Activated CD4-positive, alpha-beta T cell treated with anti-CD3 and anti-CD28 coated beads for 36 hours (primary cell): ENCODE measurements around the gene GXYLT2. TPM values are rescaled to one million over a fixed set of nuclear protein-coding genes. Genes with fewer than 3 reads are reported as not detected.
A peak's percentile ranks its signal among the peaks of the same experiment; 100 is the strongest.

ENCODE experiments used
- ATAC-seq: fragments of 200-7000 bp; cut with Tn5 transposase; one replicate; pipeline ENCODE4 v1.10.0; 2021; ENCODE audit warnings: mild to moderate bottlenecking, moderate library complexity
- CTCF ChIA-PET: fragments of 350-600 bp; sonication (Branson Sonifier 250); formaldehyde crosslinking; loops from one replicate; lab custom pipeline; 2021; ENCODE audit warnings: antibody characterized with exemption; lab: Charles Lee
- POLR2A ChIA-PET: fragments of 350-600 bp; sonication (Branson Sonifier 250); formaldehyde crosslinking; loops from one replicate; lab custom pipeline; 2021; ENCODE audit warnings: antibody characterized with exemption, inconsistent platforms; lab: Charles Lee
- DNase-seq: peaks from one replicate; pipeline ENCODE4 v3.0.0-alpha.2; 2020
- H3K27ac Mint-ChIP-seq: one replicate; pipeline ENCODE4 v1.8.0; 2021; ENCODE audit warnings: mixed read lengths
- H3K27me3 Mint-ChIP-seq: one replicate; pipeline ENCODE4 v1.8.0; 2021; ENCODE audit warnings: mixed read lengths
- H3K36me3 Mint-ChIP-seq: one replicate; pipeline ENCODE4 v1.8.0; 2021; ENCODE audit warnings: low read depth, mixed read lengths
- H3K4me1 Mint-ChIP-seq: one replicate; pipeline ENCODE4 v1.8.0; 2021; ENCODE audit warnings: mixed read lengths
- H3K4me3 Mint-ChIP-seq: one replicate; pipeline ENCODE4 v1.8.0; 2021; ENCODE audit warnings: mild to moderate bottlenecking, moderate library complexity, mixed read lengths
- H3K9me3 Mint-ChIP-seq: one replicate; pipeline ENCODE4 v1.8.0; 2021; ENCODE audit warnings: low read depth, mixed read lengths
- intact Hi-C, 2 experiments: fragments of 100-400 bp; cut with DNase I in 1 of 2; cut with micrococcal nuclease in 1 of 2; formaldehyde crosslinking; loops; one replicate each; pipeline versions ENCODE4 v1.14.2 to v1.15.1; 2022 to 2024; cut with DNase I, micrococcal nuclease
- total RNA-seq, 2 experiments: library from RNA; stranded (reverse); gene quantifications; one replicate each; pipeline ENCODE4 v1.2.3, GENCODE V29; 2021

Gene GXYLT2
- total RNA-seq: under 1 TPM in 1 of 2 experiments, not detected in 1; 0.07 TPM

- DNase-seq: peak; percentile 62
- intact Hi-C loops: loop anchor here in 1 of 2 experiments (2.0 kb wide), 1 partner anchor 39 kb away; the partner anchor contains the start of gene SHQ1
- peak within 1 kb of the TSS; percentile 74 for H3K4me3 Mint-ChIP-seq
- peak; percentile 86 for ATAC-seq
- H3K27ac Mint-ChIP-seq: no peak within 1 kb of the TSS
- H3K4me1 Mint-ChIP-seq: peaks cover 7% of the 10 kb centered on the region
- POLR2A ChIA-PET: no interaction called here
- no peaks in the 10 kb centered on the region for H3K9me3 Mint-ChIP-seq
- H3K36me3 Mint-ChIP-seq: no peaks in the 10 kb centered on the region
- H3K27me3 Mint-ChIP-seq: peaks cover 73% of the 10 kb centered on the region
- CTCF ChIA-PET: interaction anchor here (0.6 to 2.5 kb wide), 5 partner anchors 10 to 1044 kb away, joined by 3 to 10 read pairs (median 4); no protein-coding TSS in a partner anchor
Observed at GRCh38 chr3:72887705-72888545, at the start of gene GXYLT2. TSS of gene GXYLT2 (plus strand) at chr3:72888046. CDS start at chr3:72888234, 188 bp downstream.

GRCh38 chr3:72839057-72839456 is 48.8 kb upstream of the GXYLT2 start:
- Mint-ChIP-seq H3K36me3 (peaks cover 46% of the 10 kb centered on the region), H3K4me1 (peaks cover 7% of the 10 kb centered on the region), H3K4me3 (no peak overlapping the region), H3K27ac (no peak overlapping the region), H3K27me3 (no peaks in the 10 kb centered on the region), H3K9me3 (no peaks in the 10 kb centered on the region)
- ChIA-PET CTCF (no interaction called here), POLR2A (no interaction called here)
- intact Hi-C loops: no loop called here
- ATAC-seq (no peak), DNase-seq (no peak)

- Mint-ChIP-seq H3K4me3 (no peak overlapping the region), H3K4me1 (peaks cover 52% of the 10 kb centered on the region), H3K27ac (peak overlapping the region; percentile 7), H3K36me3 (peaks cover 37% of the 10 kb centered on the region), H3K27me3 (peaks cover under 1% of the 10 kb centered on the region), H3K9me3 (no peaks in the 10 kb centered on the region)
- DNase-seq (peak; percentile 37), ATAC-seq (peak; percentile 28)
- ChIA-PET POLR2A (no interaction called here), CTCF (interaction anchor here (2.1 kb wide), 1 partner anchor 22 kb away, joined by 10 read pairs; no protein-coding TSS in a partner anchor)
- intact Hi-C loops: loop anchor here (1.0 to 10.0 kb wide), 3 partner anchors 210 to 1260 kb away; partner anchors contain the start of gene FOXP1 (in 1 of the 2)
Observed at GRCh38 chr3:72844436-72844993, 43.3 kb upstream of the GXYLT2 start.

GRCh38 chr3:72846166-72846565 is 41.7 kb upstream of the GXYLT2 start:
- ChIA-PET POLR2A (interaction anchor here (0.6 kb wide), 1 partner anchor 193 kb away, joined by 4 read pairs; no protein-coding TSS in a partner anchor), CTCF (interaction anchor here (0.6 to 0.9 kb wide), 3 partner anchors 24 to 972 kb away, joined by 3 read pairs; no protein-coding TSS in a partner anchor)
- H3K27me3 Mint-ChIP-seq: peaks cover 1% of the 10 kb centered on the region
- intact Hi-C loops: loop anchor here (10.0 kb wide), 2 partner anchors 209 to 1261 kb away; partner anchors contain the start of gene FOXP1 (in 1 of the 2)
- ATAC-seq (no peak), DNase-seq (no peak)
- H3K9me3 Mint-ChIP-seq: no peaks in the 10 kb centered on the region
- no peak overlapping the region for H3K27ac Mint-ChIP-seq
- peaks cover 54% of the 10 kb centered on the region for H3K4me1 Mint-ChIP-seq
- peaks cover 31% of the 10 kb centered on the region for H3K36me3 Mint-ChIP-seq
- H3K4me3 Mint-ChIP-seq: peak overlapping the region; percentile 99

GRCh38 chr3:72847282-72847681 is 40.6 kb upstream of the GXYLT2 start:
- intact Hi-C loops: loop anchor here (10.0 kb wide), 2 partner anchors 208 to 1262 kb away; partner anchors contain the start of gene FOXP1 (in 1 of the 2)
- H3K4me3 Mint-ChIP-seq: peak overlapping the region; percentile 99
- H3K27me3 Mint-ChIP-seq: peaks cover 1% of the 10 kb centered on the region
- ChIA-PET POLR2A (interaction anchor here (1.1 kb wide), 1 partner anchor 972 kb away, joined by 3 read pairs; no protein-coding TSS in a partner anchor), CTCF (interaction anchor here (1.0 to 5.5 kb wide), 5 partner anchors 25 to 239 kb away, joined by 4 to 50 read pairs (median 5); no protein-coding TSS in a partner anchor)
- peak overlapping the region; percentile 86 for H3K27ac Mint-ChIP-seq
- H3K4me1 Mint-ChIP-seq: peaks cover 54% of the 10 kb centered on the region
- H3K36me3 Mint-ChIP-seq: peaks cover 20% of the 10 kb centered on the region
- DNase-seq (no peak), ATAC-seq (no peak)
- H3K9me3 Mint-ChIP-seq: no peaks in the 10 kb centered on the region

GRCh38 chr3:72847751-72848702 is 39.8 kb upstream of the GXYLT2 start, which contains the start of gene SHQ1:
TSS of gene SHQ1 (minus strand) at chr3:72848445. CDS start at chr3:72848340, 105 bp downstream.
- intact Hi-C loops: loop anchor here (1.0 to 10.0 kb wide), 13 partner anchors 41 to 1263 kb away; partner anchors contain the start of genes PPP4R2 (in 2 of the 2), EIF4E3 (in 1 of the 2), FOXP1 (in 1 of the 2) and GXYLT2 (in 1 of the 2)
- ATAC-seq: peak; percentile 90
- Mint-ChIP-seq H3K4me3 (peak within 1 kb of the TSS; percentile 99), H3K27ac (peak within 1 kb of the TSS; percentile 86), H3K27me3 (peaks cover 1% of the 10 kb centered on the region), H3K4me1 (peaks cover 54% of the 10 kb centered on the region), H3K36me3 (peaks cover 19% of the 10 kb centered on the region), H3K9me3 (no peaks in the 10 kb centered on the region)
- DNase-seq: peak; percentile 98
- ChIA-PET POLR2A (interaction anchor here (0.5 to 1.1 kb wide), 4 partner anchors 26 to 1791 kb away, joined by 3 to 6 read pairs (median 4); no protein-coding TSS in a partner anchor), CTCF (interaction anchor here (1.0 to 5.5 kb wide), 5 partner anchors 26 to 238 kb away, joined by 4 to 50 read pairs (median 5); no protein-coding TSS in a partner anchor)

GRCh38 chr3:72848703-72849081 is 39.2 kb upstream of the GXYLT2 start:
- Mint-ChIP-seq H3K27me3 (peaks cover 1% of the 10 kb centered on the region), H3K4me1 (peaks cover 51% of the 10 kb centered on the region), H3K36me3 (peaks cover 15% of the 10 kb centered on the region), H3K9me3 (no peaks in the 10 kb centered on the region), H3K27ac (peak overlapping the region; percentile 1), H3K4me3 (peak overlapping the region; percentile 99)
- ChIA-PET CTCF (interaction anchor here (0.8 to 5.5 kb wide), 5 partner anchors 27 to 237 kb away, joined by 3 to 50 read pairs (median 5); no protein-coding TSS in a partner anchor), POLR2A (interaction anchor here (1.0 kb wide), 1 partner anchor 27 kb away, joined by 5 read pairs; no protein-coding TSS in a partner anchor)
- intact Hi-C loops: loop anchor here (1.0 to 10.0 kb wide), 13 partner anchors 40 to 1264 kb away; partner anchors contain the start of genes PPP4R2 (in 2 of the 2), EIF4E3 (in 1 of the 2), FOXP1 (in 1 of the 2) and GXYLT2 (in 1 of the 2)
- DNase-seq (peak; percentile 61), ATAC-seq (peak; percentile 38)

- ATAC-seq (no peak), DNase-seq (no peak)
- CTCF ChIA-PET: interaction anchor here (1.1 kb wide), 1 partner anchor 202 kb away, joined by 3 read pairs; no protein-coding TSS in a partner anchor
- Mint-ChIP-seq H3K4me3 (no peak overlapping the region), H3K27ac (no peak overlapping the region), H3K36me3 (no peaks in the 10 kb centered on the region), H3K9me3 (no peaks in the 10 kb centered on the region), H3K4me1 (no peaks in the 10 kb centered on the region), H3K27me3 (peaks cover 6% of the 10 kb centered on the region)
- POLR2A ChIA-PET: interaction anchor here (0.6 kb wide), 1 partner anchor 162 kb away, joined by 4 read pairs; no protein-coding TSS in a partner anchor
- intact Hi-C loops: no loop called here
Observed at GRCh38 chr3:72855001-72855400, 32.8 kb upstream of the GXYLT2 start.

GRCh38 chr3:72860053-72860452 is 27.8 kb upstream of the GXYLT2 start:
- no peak for ATAC-seq
- ChIA-PET POLR2A (no interaction called here), CTCF (interaction anchor here (0.6 to 2.5 kb wide), 4 partner anchors 9 to 47 kb away, joined by 3 to 11 read pairs (median 4); no protein-coding TSS in a partner anchor)
- Mint-ChIP-seq H3K4me3 (no peak overlapping the region), H3K27ac (no peak overlapping the region), H3K9me3 (no peaks in the 10 kb centered on the region), H3K27me3 (peaks cover 1% of the 10 kb centered on the region), H3K4me1 (no peaks in the 10 kb centered on the region), H3K36me3 (no peaks in the 10 kb centered on the region)
- DNase-seq: no peak
- intact Hi-C loops: no loop called here
